Heart right ventricle (tissue), 16 donors: ENCODE measurements around the gene FASN. TPM values are rescaled to one million over a fixed set of nuclear protein-coding genes. Genes with fewer than 3 reads are reported as not detected.
A peak's percentile ranks its signal among the peaks of the same experiment; 100 is the strongest.

Source experiments
- ATAC-seq, 8 donors: fragments of 200-7000 bp; cut with Tn5 transposase; one replicate each; pipeline ENCODE4 v1.9.1; 2020; ENCODE audit warnings: mild to moderate bottlenecking in 8 of 8, moderate library complexity in 8 of 8, moderate number of reproducible peaks in 1 of 8
- DNase-seq, 2 donors: peaks; one replicate each; pipeline ENCODE4 v3.0.0-alpha.2; 2020
- H3K27ac ChIP-seq, 10 donors: fragments of 200-600 bp; sonication (generic) in 2 of 10; one replicate each; pipeline versions ENCODE4 v1.5.0 to v1.8.0; 2020 to 2022; ENCODE audit warnings: mild to moderate bottlenecking in 3 of 10
- H3K27me3 ChIP-seq, 7 donors: fragments of 200-600 bp; one replicate each; pipeline ENCODE4 v1.8.0; 2021 to 2022; ENCODE audit warnings: mild to moderate bottlenecking in 2 of 7
- H3K36me3 ChIP-seq, 9 donors: fragments of 200-600 bp; sonication (generic) in 1 of 9; one replicate each; pipeline versions ENCODE4 v1.5.0 to v1.8.0; 2020 to 2022; ENCODE audit warnings: mild to moderate bottlenecking in 2 of 9
- H3K4me1 ChIP-seq, 9 donors: fragments of 200-600 bp; sonication (generic) in 1 of 9; one replicate each; pipeline versions ENCODE4 v1.5.0 to v1.8.0; 2020 to 2022; ENCODE audit warnings: mild to moderate bottlenecking in 4 of 9
- H3K4me3 ChIP-seq, 10 donors: fragments of 200-600 bp; sonication (generic) in 2 of 10; one replicate each; pipeline versions ENCODE4 v1.5.0 to v1.8.0; 2020 to 2022; ENCODE audit warnings: mild to moderate bottlenecking in 7 of 10, moderate library complexity in 2 of 10
- H3K9me3 ChIP-seq, 11 donors: fragments of 200-600 bp in 10 of 11; sonication (generic) in 2 of 11; one replicate each; pipeline versions ENCODE4 v1.5.0 to v1.8.0; 2013 to 2022; ENCODE audit warnings: mild to moderate bottlenecking in 2 of 11, control low read depth in 1 of 11, moderate library complexity in 1 of 11
- CTCF ChIP-seq, 9 donors: fragments of 200-600 bp; sonication (generic) in 2 of 9; IDR thresholded peaks; one replicate each; pipeline versions ENCODE4 v1.5.0 to v1.8.0; 2021 to 2022; ENCODE audit warnings: antibody characterized with exemption in 9 of 9, mild to moderate bottlenecking in 5 of 9, moderate library complexity in 1 of 9
- WGBS, 2 donors: extraction: QIAGEN DNeasy Blood & Tissue Kit; methylation state at CpG; one replicate each; pipeline ENCODE4 v1.1.7; 2013; ENCODE audit warnings: inconsistent platforms in 1 of 2; 5-methylcytosine and 5-hydroxymethylcytosine counted together
- intact Hi-C, 10 donors: fragments of 100-400 bp; cut with DNase I; formaldehyde crosslinking; loops; one replicate each; pipeline versions ENCODE4 v1.11.1 to v1.14.2; 2022
- polyA plus RNA-seq, 2 donors: library from polyadenylated mRNA; stranded (reverse); fragments of 200-250 nt; gene quantifications; one replicate each; pipeline ENCODE4 v1.2.3, GENCODE V29; 2013
- total RNA-seq, 10 donors: library from RNA; stranded (reverse); fragmentation: NEBNext Ultra II Directional in 3 of 10; extraction: Animal tissue kit (Norgen Biotek cat#: 25700) in 3 of 10; gene quantifications; one replicate each; pipeline versions ENCODE4 v1.2.1 to v1.2.4, GENCODE V29; 2021 to 2023
- donor health status: Arrhythmogenic right ventricular cardiomyopathy.
- donor health status: ischemic (EF 13 %, LVEDD 7.1; RV severe dilation, severe dysfunction).
- donor health status: healthy with polysubstance abuse.
- donor health status: DM: no; HTN: yes; CAD: no.
- donor health status: DM: no; HTN: no; CAD: no.
- donor health status: ischemic (EF 25% LVEDD 6.9; RV normal size, moderate dysfunction).
- donor health status: ischemic (EF 25% LVEDD 5.7; RV mildly dilated, moderate dysfunction).
- donor health status: healthy.
- donor health status: DM: yes; HTN: yes; CAD: no.
- donor health status: Ischemic cardiomyopathy.
- donor health status: ischemic (EF 35%, LVEDD 5.7; RV mildly dilated, moderate dysfunction).
- donor health status: nonischemic (EF 11% LVEDD 7.7; RV severe dilation, severe dysfunction).
- donor health status: DM: yes; HTN: yes; CAD: no.
- donor health status: PGD.
- donor health status: ischemic (EF 29% LVEDD 5.4; RV normal size, mild dysfunction).
- donor health status: nonischemic (EF 23%, LVEDD 6.1; RV moderate dilation, normal function).

The FASN gene
- total and polyA plus RNA-seq, 12 donors: 9.0 to 62.4 (median 20.4) TPM

- no peak for TF ChIP-seq CTCF (IDR thresholded peaks at IDR 0.05)
- Histone ChIP-seq H3K9me3 (no peaks in the 10 kb centered on the region), H3K4me3 (no peak overlapping the region), H3K4me1 (no peaks in the 10 kb centered on the region), H3K27ac (no peak overlapping the region), H3K27me3 (no peaks in the 10 kb centered on the region), H3K36me3 (peaks cover 0 to 100% (median 76%) of the 10 kb centered on the region in 9 donors)
- DNase-seq (peak in 1 of 2 donors; percentile 8), ATAC-seq (no peak)
- 90 to 92% methylated on average over 25 of the region's 25 CpGs for WGBS, 2 donors
- intact Hi-C loops: no loop called here
These were observed 11.9 kb downstream of the FASN start for GRCh38 chr17:82085931-82086764.

- DNase-seq (peak in 1 of 2 donors; percentile 7), ATAC-seq (no peak)
- no peak overlapping the region for H3K27ac ChIP-seq
- TF ChIP-seq CTCF (IDR thresholded peaks at IDR 0.05): no peak
- no peak overlapping the region for H3K4me3 ChIP-seq
- H3K27me3 ChIP-seq: no peaks in the 10 kb centered on the region
- WGBS, 2 donors: 91 to 92% methylated on average over 40 to 49 of the region's 49 CpGs
- H3K36me3 ChIP-seq: peaks cover 0 to 100% (median 82%) of the 10 kb centered on the region in 9 donors
- H3K9me3 ChIP-seq: no peaks in the 10 kb centered on the region
- intact Hi-C loops: no loop called here
- H3K4me1 ChIP-seq: no peaks in the 10 kb centered on the region
These were observed 12.8 kb downstream of the FASN start for GRCh38 chr17:82085031-82085861.

- H3K4me3 ChIP-seq: no peak overlapping the region
- H3K9me3 ChIP-seq: no peaks in the 10 kb centered on the region
- no peaks in the 10 kb centered on the region for H3K27me3 ChIP-seq
- H3K27ac ChIP-seq: no peak overlapping the region
- TF ChIP-seq CTCF (IDR thresholded peaks at IDR 0.05): no peak
- H3K4me1 ChIP-seq: no peaks in the 10 kb centered on the region
- intact Hi-C loops: no loop called here
- DNase-seq (peak in 1 of 2 donors; percentile 12), ATAC-seq (no peak)
- H3K36me3 ChIP-seq: peaks cover 0 to 100% (median 82%) of the 10 kb centered on the region in 9 donors
- WGBS, 2 donors: 94% methylated on average over 31 of the region's 31 CpGs
These were observed 13.5 kb downstream of the FASN start for GRCh38 chr17:82084373-82085030.
